Prostate gland (tissue), 2 donors: ENCODE results near the gene MECP2. TPM values are rescaled to one million over a fixed set of nuclear protein-coding genes. Genes with fewer than 3 reads are reported as not detected.

Source experiments
- DNase-seq: peaks from one replicate; pipeline ENCODE4 v3.0.0-alpha.2; 2019; ENCODE audit warnings: low spot score
- H3K27ac ChIP-seq, 2 donors: fragments of 200-600 bp; sonication (generic); 2 replicates each; pipeline ENCODE4 v1.5.1; 2017 to 2019
- H3K27me3 ChIP-seq: fragments of 200-600 bp; sonication (generic); replicated peaks from 2 replicates; pipeline ENCODE4 v1.5.1; 2019; ENCODE audit not compliant: insufficient read depth
- H3K36me3 ChIP-seq, 2 donors: fragments of 200-600 bp; sonication (generic); 1 replicate in 1 of 2; 2 replicates in 1 of 2; pipeline versions ENCODE4 v1.5.1 to v1.8.1; 2017 to 2019
- H3K4me1 ChIP-seq: fragments of 200-600 bp; sonication (generic); replicated peaks from 2 replicates; pipeline ENCODE4 v1.5.1; 2019
- H3K4me3 ChIP-seq, 2 donors: fragments of 200-600 bp; sonication (generic); 2 replicates each; pipeline ENCODE4 v1.5.1; 2017 to 2019
- H3K9me3 ChIP-seq: fragments of 200-600 bp; sonication (generic); 2 replicates; pipeline ENCODE4 v1.5.1; 2017
- POLR2A ChIP-seq: fragments of 450-650 bp; IDR thresholded peaks from one replicate; pipeline ENCODE4 v1.6.1; 2016; ENCODE audit warnings: antibody characterized with exemption, mild to moderate bottlenecking
- POLR2AphosphoS5 ChIP-seq: sonication (generic); formaldehyde crosslinking; IDR thresholded peaks from one replicate; pipeline ENCODE4 v1.6.1; 2017; ENCODE audit warnings: antibody characterized with exemption
- WGBS: methylation state at CpG from one replicate; pipeline ENCODE4 v1.1.5; 2018; 5-methylcytosine and 5-hydroxymethylcytosine counted together
- intact Hi-C: fragments of 100-400 bp; cut with DNase I; formaldehyde crosslinking; loops from one replicate; pipeline ENCODE4 v1.14.2; 2022
- total RNA-seq, 2 donors: library from RNA; depleted of rRNA; stranded (reverse); fragments of >200 nt; gene quantifications; one replicate each; pipeline ENCODE4 v1.1.0, GENCODE V29; 2016
- TF ChIP-seq, protein P1 (sequence below), 4 experiments: fragments of 200-600 bp in 2 of 4; fragments of 450-650 bp in 2 of 4; sonication (generic) in 2 of 4; IDR thresholded peaks; 1 replicate in 3 of 4; 2 replicates in 1 of 4; pipeline ENCODE4 v1.5.1; 2016 to 2019; ENCODE audit warnings: antibody characterized with exemption in 4 of 4, mild to moderate bottlenecking in 2 of 4, moderate library complexity in 2 of 4

MECP2 gene
- total RNA-seq, 2 donors from 2014 or later = 54.4 to 85.2 TPM

- intact Hi-C loops = no loop called here
- TF ChIP-seq, protein P1, sequence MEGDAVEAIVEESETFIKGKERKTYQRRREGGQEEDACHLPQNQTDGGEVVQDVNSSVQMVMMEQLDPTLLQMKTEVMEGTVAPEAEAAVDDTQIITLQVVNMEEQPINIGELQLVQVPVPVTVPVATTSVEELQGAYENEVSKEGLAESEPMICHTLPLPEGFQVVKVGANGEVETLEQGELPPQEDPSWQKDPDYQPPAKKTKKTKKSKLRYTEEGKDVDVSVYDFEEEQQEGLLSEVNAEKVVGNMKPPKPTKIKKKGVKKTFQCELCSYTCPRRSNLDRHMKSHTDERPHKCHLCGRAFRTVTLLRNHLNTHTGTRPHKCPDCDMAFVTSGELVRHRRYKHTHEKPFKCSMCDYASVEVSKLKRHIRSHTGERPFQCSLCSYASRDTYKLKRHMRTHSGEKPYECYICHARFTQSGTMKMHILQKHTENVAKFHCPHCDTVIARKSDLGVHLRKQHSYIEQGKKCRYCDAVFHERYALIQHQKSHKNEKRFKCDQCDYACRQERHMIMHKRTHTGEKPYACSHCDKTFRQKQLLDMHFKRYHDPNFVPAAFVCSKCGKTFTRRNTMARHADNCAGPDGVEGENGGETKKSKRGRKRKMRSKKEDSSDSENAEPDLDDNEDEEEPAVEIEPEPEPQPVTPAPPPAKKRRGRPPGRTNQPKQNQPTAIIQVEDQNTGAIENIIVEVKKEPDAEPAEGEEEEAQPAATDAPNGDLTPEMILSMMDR (IDR thresholded peaks at IDR 0.05) = no peak
- no peak for TF ChIP-seq POLR2A
- no peak for TF ChIP-seq POLR2AphosphoS5
- H3K9me3 ChIP-seq = no peaks in the 10 kb centered on the region
- H3K4me3 ChIP-seq = no peak overlapping the region
- H3K36me3 ChIP-seq = no peaks in the 10 kb centered on the region
- DNase-seq = no peak
- no peaks in the 10 kb centered on the region for H3K27me3 ChIP-seq
- WGBS = 53% methylated on average over 5 of the region's 9 CpGs
- H3K4me1 ChIP-seq = no peaks in the 10 kb centered on the region
- no peak overlapping the region for H3K27ac ChIP-seq
Observed at GRCh38 chrX:154064637-154065435, 32.7 kb downstream of the MECP2 start.

- Histone ChIP-seq H3K27me3 (no peaks in the 10 kb centered on the region), H3K27ac (no peak overlapping the region), H3K4me3 (no peak overlapping the region), H3K4me1 (no peaks in the 10 kb centered on the region), H3K36me3 (no peaks in the 10 kb centered on the region), H3K9me3 (no peaks in the 10 kb centered on the region)
- intact Hi-C loops = no loop called here
- no peak for DNase-seq
- WGBS = 52% methylated on average over 4 of the region's 4 CpGs
- TF ChIP-seq POLR2AphosphoS5 (no peak), POLR2A (no peak)
- TF ChIP-seq, protein P1 (IDR thresholded peaks at IDR 0.05) = no peak
Observed at GRCh38 chrX:154063234-154063633, 34.3 kb downstream of the MECP2 start.

DNA sequence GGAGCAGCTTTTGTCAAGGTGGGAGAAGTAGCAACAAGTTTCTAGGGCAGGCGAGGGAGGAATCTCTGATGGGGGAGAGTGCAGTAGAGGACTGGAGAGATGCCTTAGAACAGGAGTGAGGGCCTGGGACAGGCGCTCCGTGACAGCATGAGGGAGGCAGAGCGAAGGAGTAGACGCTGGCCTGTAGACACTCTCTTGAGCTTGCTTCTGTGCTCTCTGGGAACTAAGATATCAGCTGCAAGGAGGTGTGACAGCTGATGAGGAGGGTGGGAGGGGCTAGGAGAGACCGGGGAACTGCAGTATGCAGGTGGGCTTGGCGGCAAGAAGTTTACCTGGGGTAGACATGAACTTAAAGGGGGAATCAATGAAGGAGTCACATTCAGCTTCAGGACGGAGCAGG lies 35.7 kb downstream of the MECP2 start:
- intact Hi-C loops = no loop called here
- no peak for DNase-seq
- Histone ChIP-seq H3K4me3 (no peak overlapping the region), H3K27me3 (no peaks in the 10 kb centered on the region), H3K27ac (peak overlapping the region in 1 of 2 donors; percentile 38), H3K4me1 (no peaks in the 10 kb centered on the region), H3K9me3 (no peaks in the 10 kb centered on the region), H3K36me3 (no peaks in the 10 kb centered on the region)
- 79% methylated on average over 8 of the region's 8 CpGs for WGBS
- TF ChIP-seq POLR2AphosphoS5 (no peak), POLR2A (no peak)
- TF ChIP-seq, protein P1 (IDR thresholded peaks at IDR 0.05) = no peak

- intact Hi-C loops = no loop called here
- 44% methylated on average over 5 of the region's 5 CpGs for WGBS
- H3K27ac ChIP-seq = peak overlapping the region in 1 of 2 donors; percentile 38
Observed at GRCh38 chrX:154059729-154060245, 37.7 kb downstream of the MECP2 start.

More at GRCh38 chrX:154059729-154060245, 37.7 kb downstream of the MECP2 start:
- TF ChIP-seq POLR2A (no peak), POLR2AphosphoS5 (no peak)
- TF ChIP-seq, protein P1 (IDR thresholded peaks at IDR 0.05) = no peak
- H3K4me3 ChIP-seq = no peak overlapping the region
- no peaks in the 10 kb centered on the region for H3K36me3 ChIP-seq
- H3K4me1 ChIP-seq = no peaks in the 10 kb centered on the region
- no peaks in the 10 kb centered on the region for H3K9me3 ChIP-seq
- no peaks in the 10 kb centered on the region for H3K27me3 ChIP-seq
- no peak for DNase-seq
